Upper lobe of right lung (tissue), 1 donor: Measurements from ENCODE around the gene DTNBP1. TPM values are rescaled to one million over a fixed set of nuclear protein-coding genes. Genes with fewer than 3 reads are reported as not detected.

ENCODE experiments used
- ATAC-seq: fragments of 200-7000 bp; cut with Tn5 transposase; one replicate; pipeline ENCODE4 v1.9.1; 2020; ENCODE audit warnings: mild to moderate bottlenecking, moderate library complexity
- DNase-seq: peaks from one replicate; pipeline ENCODE4 v3.0.0-alpha.2; 2020
- H3K27ac ChIP-seq: fragments of 200-600 bp; one replicate; pipeline ENCODE4 v1.8.0; 2022
- H3K27me3 ChIP-seq: fragments of 200-600 bp; one replicate; pipeline ENCODE4 v1.8.0; 2022; ENCODE audit warnings: mild to moderate bottlenecking
- H3K36me3 ChIP-seq: fragments of 200-600 bp; one replicate; pipeline ENCODE4 v1.8.0; 2022
- H3K4me1 ChIP-seq: fragments of 200-600 bp; one replicate; pipeline ENCODE4 v1.8.0; 2022
- H3K4me3 ChIP-seq: fragments of 200-600 bp; one replicate; pipeline ENCODE4 v1.8.0; 2022; ENCODE audit warnings: mild to moderate bottlenecking
- H3K9me3 ChIP-seq: fragments of 200-600 bp; one replicate; pipeline ENCODE4 v1.8.0; 2022
- CTCF ChIP-seq: fragments of 200-600 bp; IDR thresholded peaks from one replicate; pipeline ENCODE4 v1.8.0; 2022; ENCODE audit warnings: antibody characterized with exemption
- intact Hi-C: fragments of 100-400 bp; cut with DNase I; formaldehyde crosslinking; loops from one replicate; pipeline ENCODE4 v1.11.0; 2022
- total RNA-seq: library from RNA; stranded (reverse); fragmentation: NEBNext Ultra II Directional; extraction: Animal tissue kit (Norgen Biotek cat#: 25700); gene quantifications from one replicate; pipeline ENCODE4 v1.2.1, GENCODE V29; 2021
- donor health status: DM: no; HTN: yes; CAD: no; lungs with severe emphysema.

The DTNBP1 gene
- total RNA-seq, 1 donor from 2014 or later: 25.9 TPM

GRCh38 chr6:15500078-15500740 lies 162.6 kb downstream of the DTNBP1 start:
- Histone ChIP-seq H3K4me1 (peaks cover 16% of the 10 kb centered on the region), H3K27me3 (no peaks in the 10 kb centered on the region), H3K4me3 (no peak overlapping the region), H3K9me3 (no peaks in the 10 kb centered on the region), H3K27ac (no peak overlapping the region), H3K36me3 (peaks cover 30% of the 10 kb centered on the region)
- peak; percentile 41 for DNase-seq
- intact Hi-C loops: no loop called here
- no peak for ATAC-seq
- no peak for TF ChIP-seq CTCF

DNA sequence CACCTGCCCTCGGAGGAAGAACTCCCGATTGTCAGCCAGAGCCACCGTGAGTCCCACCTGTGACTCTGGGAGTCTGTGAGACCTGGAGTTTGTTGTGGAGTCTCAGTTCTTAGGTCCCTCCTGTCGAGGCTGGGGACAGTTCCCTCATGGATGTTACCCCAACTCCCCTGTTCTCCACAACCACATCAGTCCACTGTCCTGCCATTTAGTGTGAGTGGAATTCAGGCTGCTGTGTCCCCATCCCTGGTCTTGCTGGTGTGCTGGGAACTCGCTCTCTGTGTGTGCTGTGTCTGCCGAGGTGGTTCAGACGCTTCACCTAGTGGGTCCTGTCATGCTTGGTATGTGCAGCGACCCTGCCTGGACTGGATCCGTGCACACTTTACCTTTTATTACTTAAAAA lies 163.2 kb downstream of the DTNBP1 start:
- Histone ChIP-seq H3K27me3 (no peaks in the 10 kb centered on the region), H3K9me3 (no peaks in the 10 kb centered on the region), H3K27ac (no peak overlapping the region), H3K4me3 (no peak overlapping the region), H3K4me1 (peaks cover 13% of the 10 kb centered on the region), H3K36me3 (peaks cover 30% of the 10 kb centered on the region)
- TF ChIP-seq CTCF: no peak
- ATAC-seq (no peak), DNase-seq (peak; percentile 38)
- intact Hi-C loops: no loop called here

DNA sequence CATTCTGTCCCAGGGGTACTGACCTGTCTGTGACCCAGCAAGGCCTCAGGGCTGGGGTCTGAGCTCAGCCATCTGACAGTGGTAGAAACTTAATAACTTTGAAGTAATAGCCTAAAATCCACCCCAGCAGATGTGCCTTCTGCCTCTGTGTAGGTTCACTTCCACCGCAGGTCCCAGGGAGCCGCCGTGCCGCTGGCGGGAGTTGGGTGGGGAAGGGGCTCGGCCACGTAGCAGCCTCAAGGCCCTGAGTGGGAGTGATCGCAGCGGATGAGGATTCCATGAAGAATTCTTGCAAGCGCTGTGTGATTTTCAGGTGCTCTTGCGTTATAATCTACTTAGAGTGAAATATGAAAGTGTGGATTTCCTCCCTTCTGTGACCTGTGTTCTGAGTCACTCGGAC lies 163.7 kb downstream of the DTNBP1 start:
- ATAC-seq (no peak), DNase-seq (peak; percentile 32)
- intact Hi-C loops: no loop called here
- Histone ChIP-seq H3K36me3 (peaks cover 30% of the 10 kb centered on the region), H3K9me3 (no peaks in the 10 kb centered on the region), H3K27me3 (no peaks in the 10 kb centered on the region), H3K4me3 (no peak overlapping the region), H3K4me1 (peaks cover 8% of the 10 kb centered on the region), H3K27ac (no peak overlapping the region)
- no peak for TF ChIP-seq CTCF

DNA sequence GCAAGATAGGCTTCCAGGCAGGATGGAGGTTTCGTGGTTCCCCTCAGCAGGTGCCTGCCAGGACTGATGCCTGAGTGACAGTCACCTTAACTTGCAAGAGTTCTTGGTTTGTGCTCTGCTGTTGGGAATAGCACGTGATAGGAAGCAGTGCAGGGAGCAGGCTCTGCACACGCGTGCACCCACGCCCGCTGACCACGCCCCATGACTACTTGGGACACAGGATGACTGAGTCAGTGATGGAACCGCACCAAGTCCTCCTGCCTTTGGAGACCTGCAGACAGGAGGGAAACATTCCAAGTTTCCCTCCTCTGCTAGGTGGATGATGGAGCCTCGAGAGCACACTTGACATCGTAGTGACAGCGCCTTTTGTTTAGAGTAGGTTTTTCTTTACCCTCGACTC lies 164.2 kb downstream of the DTNBP1 start:
- no peaks in the 10 kb centered on the region for H3K27me3 ChIP-seq
- H3K9me3 ChIP-seq: no peaks in the 10 kb centered on the region
- intact Hi-C loops: no loop called here
- ATAC-seq (peak; percentile 68), DNase-seq (peak; percentile 67)
- H3K4me1 ChIP-seq: peaks cover 6% of the 10 kb centered on the region
- H3K4me3 ChIP-seq: no peak overlapping the region
- peaks cover 30% of the 10 kb centered on the region for H3K36me3 ChIP-seq
- H3K27ac ChIP-seq: no peak overlapping the region
- no peak for TF ChIP-seq CTCF

GRCh38 chr6:15496345-15497131 lies 166.3 kb downstream of the DTNBP1 start:
- H3K4me1 ChIP-seq: peaks cover 12% of the 10 kb centered on the region
- H3K27ac ChIP-seq: no peak overlapping the region
- ATAC-seq: no peak
- no peak for TF ChIP-seq CTCF
- H3K36me3 ChIP-seq: peaks cover 22% of the 10 kb centered on the region
- intact Hi-C loops: no loop called here
- H3K4me3 ChIP-seq: no peak overlapping the region
- no peaks in the 10 kb centered on the region for H3K9me3 ChIP-seq
- DNase-seq: no peak
- H3K27me3 ChIP-seq: no peaks in the 10 kb centered on the region
